Measurements from ENCODE around the gene DKK2.

Gene DKK2

DNA sequence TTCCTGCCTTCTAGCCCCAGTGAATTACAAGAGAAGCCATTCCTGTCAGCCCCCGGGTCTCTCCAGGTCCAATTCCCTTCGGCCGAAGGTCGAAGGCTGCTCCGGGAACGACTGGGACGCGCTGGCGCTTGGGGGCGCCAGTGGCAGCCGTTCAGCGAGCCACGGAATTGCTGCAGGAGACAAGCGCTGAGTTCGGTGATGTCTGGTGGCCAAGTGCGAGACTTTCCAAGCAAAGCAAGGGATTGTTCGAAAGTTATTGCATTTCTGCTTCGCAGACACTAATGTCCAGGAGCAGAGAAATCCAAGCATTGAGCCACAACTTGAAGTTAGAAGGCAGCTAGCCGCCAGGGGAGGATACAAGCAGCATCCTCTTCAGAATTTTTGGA is 1.1 kb upstream of the DKK2 start:
- H3K4me3 ChIP-seq (ENCODE audit: low read depth, low read length) = no peak overlapping the region
- TF ChIP-seq, protein P1, sequence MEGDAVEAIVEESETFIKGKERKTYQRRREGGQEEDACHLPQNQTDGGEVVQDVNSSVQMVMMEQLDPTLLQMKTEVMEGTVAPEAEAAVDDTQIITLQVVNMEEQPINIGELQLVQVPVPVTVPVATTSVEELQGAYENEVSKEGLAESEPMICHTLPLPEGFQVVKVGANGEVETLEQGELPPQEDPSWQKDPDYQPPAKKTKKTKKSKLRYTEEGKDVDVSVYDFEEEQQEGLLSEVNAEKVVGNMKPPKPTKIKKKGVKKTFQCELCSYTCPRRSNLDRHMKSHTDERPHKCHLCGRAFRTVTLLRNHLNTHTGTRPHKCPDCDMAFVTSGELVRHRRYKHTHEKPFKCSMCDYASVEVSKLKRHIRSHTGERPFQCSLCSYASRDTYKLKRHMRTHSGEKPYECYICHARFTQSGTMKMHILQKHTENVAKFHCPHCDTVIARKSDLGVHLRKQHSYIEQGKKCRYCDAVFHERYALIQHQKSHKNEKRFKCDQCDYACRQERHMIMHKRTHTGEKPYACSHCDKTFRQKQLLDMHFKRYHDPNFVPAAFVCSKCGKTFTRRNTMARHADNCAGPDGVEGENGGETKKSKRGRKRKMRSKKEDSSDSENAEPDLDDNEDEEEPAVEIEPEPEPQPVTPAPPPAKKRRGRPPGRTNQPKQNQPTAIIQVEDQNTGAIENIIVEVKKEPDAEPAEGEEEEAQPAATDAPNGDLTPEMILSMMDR (IDR thresholded peaks at IDR 0.05; ENCODE audit: insufficient read depth, low read depth, low read length, missing control alignments) = peak; percentile 11
- no peak for DNase-seq (ENCODE audit: low read depth)

- no peak overlapping the region for H3K4me3 ChIP-seq (ENCODE audit: low read depth, low read length)
- DNase-seq (ENCODE audit: low read depth) = no peak
- TF ChIP-seq, protein P1 (IDR thresholded peaks at IDR 0.05; ENCODE audit: insufficient read depth, low read depth, low read length, missing control alignments) = no peak
Measured at GRCh38 chr4:107036584-107037198, 578 bp upstream of the DKK2 start.

GRCh38 chr4:107034996-107035818 is 906 bp downstream of the DKK2 start:
- no peak for DNase-seq (ENCODE audit: low read depth)
- TF ChIP-seq, protein P1 (IDR thresholded peaks at IDR 0.05; ENCODE audit: insufficient read depth, low read depth, low read length, missing control alignments) = no peak
- H3K4me3 ChIP-seq (ENCODE audit: low read depth, low read length) = no peak overlapping the region

- no peak for DNase-seq (ENCODE audit: low read depth)
- TF ChIP-seq, protein P1 (IDR thresholded peaks at IDR 0.05; ENCODE audit: insufficient read depth, low read depth, low read length, missing control alignments) = no peak
- no peak overlapping the region for H3K4me3 ChIP-seq (ENCODE audit: low read depth, low read length)
Measured at GRCh38 chr4:107034091-107034995, 1.8 kb downstream of the DKK2 start.

GRCh38 chr4:107027379-107027778 is 8.7 kb downstream of the DKK2 start:
- no peak overlapping the region for H3K4me3 ChIP-seq (ENCODE audit: low read depth, low read length)
- DNase-seq (ENCODE audit: low read depth) = no peak
- TF ChIP-seq, protein P1 (IDR thresholded peaks at IDR 0.05; ENCODE audit: insufficient read depth, low read depth, low read length, missing control alignments) = no peak

GRCh38 chr4:107018344-107018735 is 17.8 kb downstream of the DKK2 start:
- H3K4me3 ChIP-seq (ENCODE audit: low read depth, low read length) = no peak overlapping the region
- no peak for DNase-seq (ENCODE audit: low read depth)
- TF ChIP-seq, protein P1 (IDR thresholded peaks at IDR 0.05; ENCODE audit: insufficient read depth, low read depth, low read length, missing control alignments) = no peak

Data from GM12865 (cell line).